GM12878 (cell line): ENCODE results near the gene PARVA. TPM values are rescaled to one million over a fixed set of nuclear protein-coding genes. Genes with fewer than 3 reads are reported as not detected.

ENCODE experiments used
- ATF2 ChIP-seq: IDR thresholded peaks from 2 replicates; pipeline ENCODE4 v1.6.1; 2012; ENCODE audit warnings: low read length, inconsistent platforms
- BCL11A ChIP-seq: IDR thresholded peaks from 2 replicates; pipeline ENCODE4 v1.6.1; 2011; ENCODE audit warnings: low read depth, low read length
- E2F4 ChIP-seq: IDR thresholded peaks from 2 replicates; pipeline ENCODE4 v1.6.1; 2012; ENCODE audit warnings: low read depth, low read length, improper control_type of control experiment
- IKZF2 ChIP-seq, 2 experiments: fragments of 450-650 bp; IDR thresholded peaks; 2 replicates each; pipeline ENCODE4 v1.6.1; 2017; ENCODE audit warnings: mild to moderate bottlenecking in 2 of 2, moderate library complexity in 2 of 2
- NBN ChIP-seq: fragments of 450-650 bp; IDR thresholded peaks from 2 replicates; pipeline ENCODE4 v1.6.1; 2016
- NFYA ChIP-seq: IDR thresholded peaks from 2 replicates; pipeline ENCODE4 v1.6.1; 2011; ENCODE audit warnings: low read depth, mild to moderate bottlenecking, low read length, improper control_type of control experiment, borderline replicate concordance
- POLR2AphosphoS2 ChIP-seq: IDR thresholded peaks from 2 replicates; pipeline ENCODE4 v1.6.1; 2011; ENCODE audit warnings: low read depth, mild to moderate bottlenecking, low read length, improper control_type of control experiment, moderate library complexity
- ZBTB11 ChIP-seq: fragments of 450-650 bp; formaldehyde crosslinking; IDR thresholded peaks from 2 replicates; pipeline ENCODE4 v1.5.0; 2022; ENCODE audit warnings: mild to moderate bottlenecking, missing genetic modification characterization
- ZNF687 ChIP-seq: fragments of 450-650 bp; IDR thresholded peaks from 2 replicates; pipeline ENCODE4 v1.6.1; 2017; ENCODE audit warnings: mild to moderate bottlenecking, moderate library complexity
- polyA plus RNA-seq, 11 experiments: library from polyadenylated mRNA; depleted of rRNA in 4 of 11; unstranded in 6 of 11; stranded (reverse) in 5 of 11; fragments of >200 nt; fragmentation: Nextera tagmentation in 4 of 11; fragmentation: Illumina TruSeq in 1 of 11; extraction: Ambion mirVana in 4 of 11; extraction: Trizol in 1 of 11; gene quantifications; 1 replicate in 1 of 11; 2 replicates in 10 of 11; pipeline versions ENCODE4 v1.2.1 to v1.2.3, GENCODE V29; 2011 to 2016; ENCODE audit warnings: inconsistent platforms in 2 of 11, missing spikeins in 2 of 11, low read depth in 1 of 11
- total RNA-seq, 4 experiments: library from RNA; depleted of rRNA in 3 of 4; stranded (reverse); fragments of >200 nt in 3 of 4; fragmentation: Illumina TruSeq in 1 of 4; extraction: Trizol in 1 of 4; gene quantifications; 2 replicates each; pipeline versions ENCODE4 v1.2.1 to v1.2.3, GENCODE V29; 2013 to 2021

Gene PARVA
- total and polyA plus RNA-seq, 10 of the 15 experiments (the other 5 are each of a cell fraction or from before 2014, with no cell fraction given): 0.01 to 0.44 (median 0.03) TPM; not detected in 7

- TF ChIP-seq E2F4: no peak
- no peak for TF ChIP-seq IKZF2 (IDR thresholded peaks at IDR 0.05)
- no peak for TF ChIP-seq ZNF687
- TF ChIP-seq NBN: no peak
- TF ChIP-seq ZBTB11 (CRISPR knock-in tag): no peak
- TF ChIP-seq BCL11A: no peak
- no peak for TF ChIP-seq ATF2
- TF ChIP-seq POLR2AphosphoS2: no peak
- no peak for TF ChIP-seq NFYA
These were observed 39.2 kb downstream of the PARVA start (continued) for GRCh38 chr11:12416552-12416951.
